ENCODE measurements around the gene KASH5.
A peak's percentile ranks its signal among the peaks of the same experiment; 100 is the strongest.
"Not testable (repeated sequence)": the region's sequence is repeated elsewhere in the genome, so short reads cannot be mapped to it uniquely, and the experiment has no call there.

Gene KASH5

DNA sequence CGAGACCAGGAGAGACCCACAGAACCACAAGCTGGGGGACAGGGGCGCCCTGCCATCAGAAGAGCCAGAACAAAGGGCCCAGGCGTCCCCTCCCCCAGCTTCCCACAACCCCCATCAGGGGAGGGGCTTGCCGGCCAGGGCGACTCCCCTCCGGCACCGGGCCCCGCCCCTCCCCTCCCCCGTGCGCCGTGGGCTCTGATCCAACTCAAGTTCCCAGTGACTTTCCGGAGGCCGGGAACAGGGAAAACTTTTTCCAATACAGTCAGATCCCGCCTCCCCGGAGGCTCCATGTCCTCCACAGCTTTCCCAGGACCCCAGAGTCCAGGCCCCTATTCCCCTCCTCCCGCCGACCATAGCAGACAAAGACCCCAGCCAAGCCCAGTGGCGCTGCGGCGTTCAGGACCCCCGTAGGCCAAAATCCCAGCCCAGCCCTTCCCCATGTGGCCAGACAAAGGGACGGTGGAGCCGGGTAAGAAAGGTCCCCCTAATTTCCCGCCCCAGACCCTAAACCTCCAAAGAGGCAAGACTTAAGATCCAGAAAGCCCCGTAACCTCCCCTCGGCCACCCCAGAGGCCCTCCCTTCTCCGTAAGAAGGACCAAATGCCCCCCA lies 26.5 kb upstream of the KASH5 start:
- no peak for FAIRE-seq
- DNase-seq (ENCODE audit: low spot score), result peak; percentile 89

DNA sequence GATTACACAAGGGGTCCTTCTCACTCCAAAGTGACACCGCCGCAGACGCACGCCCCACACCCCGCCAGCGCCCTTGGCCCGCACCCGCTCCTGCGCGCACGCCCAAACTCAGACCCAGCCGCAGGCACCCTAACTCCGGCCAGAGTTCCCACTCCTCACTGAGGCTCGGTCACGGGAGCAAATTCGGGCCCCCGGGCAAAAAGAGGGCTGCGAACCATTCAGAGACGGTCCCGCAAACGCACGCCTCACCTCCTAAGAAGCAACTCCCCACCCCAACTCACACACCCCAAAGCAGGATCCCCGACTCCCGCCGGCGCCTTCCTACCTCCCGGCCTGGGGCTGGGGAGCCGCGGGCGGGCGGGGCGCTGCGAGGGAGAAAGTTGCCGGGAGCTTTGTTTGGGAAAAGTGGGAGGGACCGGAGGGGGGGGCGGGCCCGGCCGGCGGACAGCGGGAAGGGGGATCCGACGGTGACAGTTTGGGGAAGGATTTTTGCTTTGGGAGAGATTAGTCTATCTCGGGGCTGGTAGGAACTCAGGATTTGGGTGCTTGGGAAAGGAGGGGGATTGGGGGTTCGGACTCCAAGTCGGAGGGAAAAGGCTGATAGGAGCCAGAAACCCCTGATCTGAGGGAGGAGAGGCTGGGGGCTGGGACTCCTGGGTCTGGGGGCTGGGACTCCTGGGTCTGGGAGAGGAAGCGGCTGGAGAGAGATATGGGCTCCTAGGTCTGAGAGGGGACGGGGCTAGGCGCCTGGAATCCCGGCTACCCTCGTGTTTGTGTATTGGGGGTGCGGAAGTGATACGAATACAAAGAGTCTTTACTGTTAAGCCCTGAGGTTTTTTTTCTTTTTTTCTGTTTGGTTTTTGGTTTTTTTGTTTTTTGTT lies 25.8 kb upstream of the KASH5 start, which contains the start of gene TEAD2:
TSS of gene TEAD2 (minus strand) at position 369 of the 881 bp plus-strand sequence. CDS start 2,341 bp downstream, outside the sequence.
- DNase-seq (ENCODE audit: low spot score), result peak; percentile 85

DNA sequence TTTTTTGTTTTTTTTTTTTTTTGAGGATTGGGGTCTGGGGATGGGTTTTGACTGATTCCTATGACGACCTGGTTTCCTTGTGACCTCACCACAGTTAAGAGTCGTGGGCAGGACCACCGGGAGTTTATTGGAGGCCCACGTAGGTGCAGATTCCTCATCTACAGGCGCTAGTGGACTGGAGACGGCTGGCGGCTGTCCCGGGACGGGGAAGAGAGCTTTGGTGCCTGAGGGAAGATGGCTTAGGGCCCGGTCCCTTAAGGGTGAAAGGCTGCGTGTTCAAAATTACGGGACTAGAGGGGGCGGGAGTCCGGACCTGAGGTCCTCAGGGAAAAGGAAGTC lies 25.2 kb upstream of the KASH5 start:
- DNase-seq (ENCODE audit: low spot score) (peak; percentile 37), FAIRE-seq (no peak)

More for the DNA sequence above, 25.8 kb upstream of the KASH5 start, which contains the start of gene TEAD2:
- no peak for FAIRE-seq

- DNase-seq (ENCODE audit: low spot score), result peak; percentile 99
- FAIRE-seq, result peak; percentile 98
Observed at GRCh38 chr19:49363268-49364082, 24.6 kb upstream of the KASH5 start, which contains the start of gene DKKL1. Gene DKKL1 (plus strand): TSS chr19:49363877. CDS start chr19:49363999, 122 bp downstream.

DNA sequence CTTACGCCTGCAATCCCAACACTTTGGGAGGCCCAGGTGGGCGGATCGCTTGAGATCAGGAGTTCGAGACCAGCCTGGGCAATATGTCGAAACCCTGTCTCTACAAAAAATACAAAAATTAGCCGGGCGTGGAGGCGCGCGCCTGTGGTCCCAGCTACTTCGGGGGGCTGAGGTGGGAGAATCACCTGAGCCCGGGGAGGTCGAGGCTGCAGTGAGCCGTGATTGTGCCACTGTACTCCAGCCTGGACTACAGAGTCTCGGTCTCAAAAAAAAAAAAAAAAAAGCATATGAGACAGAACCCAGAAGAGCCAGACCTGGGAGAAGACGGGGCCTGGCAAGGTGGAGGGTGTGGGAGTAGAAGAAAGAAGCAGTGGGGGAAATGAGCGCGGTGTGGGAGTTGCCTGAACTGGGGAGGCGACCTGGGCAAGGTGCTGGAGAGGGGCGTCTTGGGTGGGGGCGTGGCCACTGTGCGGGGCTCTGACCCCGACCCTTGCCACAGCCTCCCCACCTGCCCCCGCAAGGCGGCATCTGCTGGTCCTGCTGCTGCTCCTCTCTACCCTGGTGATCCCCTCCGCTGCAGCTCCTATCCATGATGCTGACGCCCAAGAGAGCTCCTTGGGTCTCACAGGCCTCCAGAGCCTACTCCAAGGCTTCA lies 23.8 kb upstream of the KASH5 start:
- no peak for DNase-seq (ENCODE audit: low spot score)
- no peak for FAIRE-seq

DNA sequence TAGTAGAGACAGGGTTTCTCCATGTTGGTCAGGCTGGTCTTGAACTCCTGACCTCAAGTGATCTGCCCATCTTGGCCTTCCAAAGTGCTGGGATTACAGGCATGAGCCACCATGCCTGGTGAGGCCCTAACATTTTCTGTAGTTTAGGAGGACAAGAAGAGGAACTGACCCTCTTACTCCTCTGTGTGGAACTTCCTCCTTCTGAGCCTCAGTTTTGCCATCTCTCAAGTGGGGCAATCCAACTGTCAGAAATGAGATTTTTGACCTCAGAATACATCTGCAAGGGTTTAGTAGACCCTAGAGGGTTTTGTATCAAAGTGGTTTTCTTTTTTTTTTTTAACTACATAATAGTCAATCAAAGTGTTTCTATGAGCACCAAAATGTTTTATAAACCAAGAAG lies 21.9 kb upstream of the KASH5 start:
- DNase-seq (ENCODE audit: low spot score) (no peak), FAIRE-seq (no peak)

- DNase-seq (ENCODE audit: low spot score) (no peak), FAIRE-seq (no peak)
Observed at GRCh38 chr19:49368711-49369358, 19.2 kb upstream of the KASH5 start.

GRCh38 chr19:49371184-49371583 lies 16.9 kb upstream of the KASH5 start:
- FAIRE-seq, result no peak

GRCh38 chr19:49373174-49373573 lies 14.9 kb upstream of the KASH5 start:
- FAIRE-seq; DNase-seq (ENCODE audit: low spot score): not testable (repeated sequence)

More at GRCh38 chr19:49371184-49371583, 16.9 kb upstream of the KASH5 start:
- no peak for DNase-seq (ENCODE audit: low spot score)

DNA sequence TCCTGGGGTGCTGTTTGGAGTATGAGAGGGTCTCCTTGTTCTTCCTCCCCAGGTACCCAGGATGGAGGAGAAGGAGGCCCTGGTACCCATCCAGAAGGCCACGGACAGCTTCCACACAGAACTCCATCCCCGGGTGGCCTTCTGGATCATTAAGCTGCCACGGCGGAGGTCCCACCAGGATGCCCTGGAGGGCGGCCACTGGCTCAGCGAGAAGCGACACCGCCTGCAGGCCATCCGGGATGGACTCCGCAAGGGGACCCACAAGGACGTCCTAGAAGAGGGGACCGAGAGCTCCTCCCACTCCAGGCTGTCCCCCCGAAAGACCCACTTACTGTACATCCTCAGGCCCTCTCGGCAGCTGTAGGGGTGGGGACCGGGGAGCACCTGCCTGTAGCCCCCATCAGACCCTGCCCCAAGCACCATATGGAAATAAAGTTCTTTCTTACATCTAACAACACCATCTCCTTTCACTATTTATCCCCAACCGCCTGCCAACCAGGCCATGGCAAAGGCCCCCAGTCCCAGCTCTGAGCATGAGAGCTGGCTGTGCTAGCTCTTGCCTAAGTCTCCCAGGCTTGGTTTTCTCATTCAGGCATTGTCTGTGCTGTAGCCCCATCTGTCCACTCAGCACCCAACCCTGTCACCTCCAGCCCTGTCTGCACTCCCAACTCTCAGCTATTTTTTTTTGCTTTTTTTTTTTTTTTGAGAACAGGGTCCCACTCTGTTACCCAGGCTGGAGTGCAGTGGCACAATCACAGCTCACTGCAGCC lies 13.2 kb upstream of the KASH5 start:
- FAIRE-seq (no peak), DNase-seq (ENCODE audit: low spot score) (no peak)

- no peak for DNase-seq (ENCODE audit: low spot score)
- FAIRE-seq, result no peak
Observed at GRCh38 chr19:49378512-49378911, 9.5 kb upstream of the KASH5 start.

DNA sequence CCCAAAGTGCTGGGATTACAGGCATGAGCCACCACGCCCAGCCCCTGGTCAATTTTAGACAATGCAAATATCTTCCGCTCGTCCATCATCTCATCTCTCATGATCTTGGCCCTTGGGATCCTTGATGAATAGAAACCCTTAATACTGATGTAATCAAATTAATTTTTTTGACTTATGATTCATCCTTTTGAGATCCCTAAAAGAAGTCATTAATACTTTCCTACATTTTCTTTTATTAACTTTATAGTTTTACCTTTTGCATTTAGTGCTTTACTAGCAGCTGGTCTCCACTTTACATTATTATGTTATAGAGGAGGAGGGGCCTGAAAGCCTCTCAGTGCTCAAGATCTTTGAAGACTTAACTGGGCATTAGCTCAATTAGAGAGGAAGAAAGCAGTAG lies 7.7 kb upstream of the KASH5 start:
- FAIRE-seq (no peak), DNase-seq (ENCODE audit: low spot score) (no peak)

- DNase-seq (ENCODE audit: low spot score) (no peak), FAIRE-seq (no peak)
Observed at GRCh38 chr19:49382639-49383038, 5.4 kb upstream of the KASH5 start.

DNA sequence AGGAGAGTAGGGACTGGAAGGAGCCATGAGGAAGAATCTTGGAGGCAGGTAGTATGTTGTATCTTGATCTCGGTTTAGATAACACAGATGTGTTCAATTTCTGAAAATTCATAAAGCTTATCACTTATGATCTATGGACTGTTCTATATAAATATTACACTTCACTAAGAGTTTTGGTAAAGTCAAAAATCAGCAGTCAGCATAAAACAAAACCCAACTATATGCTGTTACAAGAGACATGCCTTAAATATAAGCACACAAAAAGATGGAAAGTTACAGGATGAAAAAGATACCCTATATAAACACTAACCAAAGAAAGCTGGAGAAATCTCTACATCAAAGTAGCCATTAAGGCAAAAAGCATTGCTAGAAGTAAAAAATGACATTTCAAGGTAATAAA lies 4.5 kb upstream of the KASH5 start:
- FAIRE-seq, result no peak
- DNase-seq (ENCODE audit: low spot score), result no peak

GRCh38 chr19:49389406-49389805 lies 1.4 kb downstream of the KASH5 start:
- DNase-seq (ENCODE audit: low spot score), result no peak
- FAIRE-seq, result no peak

DNA sequence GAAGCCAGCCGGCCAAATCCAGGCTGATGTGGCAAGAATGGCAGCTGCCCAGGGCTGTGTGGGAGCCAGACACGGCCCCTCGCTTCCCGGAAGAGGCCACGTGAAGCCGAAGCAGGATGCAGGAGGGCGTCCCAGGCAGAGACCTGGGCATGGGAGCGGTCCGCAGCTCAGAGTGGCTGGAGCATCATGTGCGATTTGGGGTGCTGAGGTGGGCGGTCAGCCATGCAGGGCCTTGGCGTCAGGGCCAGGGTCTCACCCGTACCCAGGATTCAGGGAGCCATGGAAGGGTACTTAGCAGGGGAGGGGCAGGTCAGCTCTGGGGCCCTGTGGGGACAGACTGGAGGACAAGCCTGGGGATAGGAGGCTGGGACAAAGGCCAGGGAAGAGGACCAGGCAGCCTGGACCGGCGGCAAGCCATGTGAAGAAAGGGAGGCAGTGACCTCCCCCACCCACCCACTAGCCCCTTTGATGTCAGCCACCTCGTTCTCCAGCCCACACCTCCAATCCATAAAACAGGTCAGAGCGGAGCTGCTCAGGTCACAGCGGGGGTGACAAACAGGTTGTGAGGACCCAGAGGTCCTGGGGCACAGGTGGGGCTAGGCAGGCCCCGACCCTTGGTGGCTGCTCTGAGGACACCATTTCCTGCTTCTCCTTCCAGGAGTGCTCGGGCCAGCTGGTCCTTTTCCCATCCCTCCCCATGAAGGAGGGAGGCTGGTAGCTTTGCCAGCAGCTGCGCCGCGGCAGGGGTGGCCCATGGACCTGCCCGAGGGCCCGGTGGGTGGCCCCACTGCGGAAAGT lies 2.3 kb downstream of the KASH5 start:
- no peak for FAIRE-seq
- DNase-seq (ENCODE audit: low spot score), result no peak

GRCh38 chr19:49390929-49391359 lies 2.9 kb downstream of the KASH5 start:
- no peak for FAIRE-seq
- no peak for DNase-seq (ENCODE audit: low spot score)

DNA sequence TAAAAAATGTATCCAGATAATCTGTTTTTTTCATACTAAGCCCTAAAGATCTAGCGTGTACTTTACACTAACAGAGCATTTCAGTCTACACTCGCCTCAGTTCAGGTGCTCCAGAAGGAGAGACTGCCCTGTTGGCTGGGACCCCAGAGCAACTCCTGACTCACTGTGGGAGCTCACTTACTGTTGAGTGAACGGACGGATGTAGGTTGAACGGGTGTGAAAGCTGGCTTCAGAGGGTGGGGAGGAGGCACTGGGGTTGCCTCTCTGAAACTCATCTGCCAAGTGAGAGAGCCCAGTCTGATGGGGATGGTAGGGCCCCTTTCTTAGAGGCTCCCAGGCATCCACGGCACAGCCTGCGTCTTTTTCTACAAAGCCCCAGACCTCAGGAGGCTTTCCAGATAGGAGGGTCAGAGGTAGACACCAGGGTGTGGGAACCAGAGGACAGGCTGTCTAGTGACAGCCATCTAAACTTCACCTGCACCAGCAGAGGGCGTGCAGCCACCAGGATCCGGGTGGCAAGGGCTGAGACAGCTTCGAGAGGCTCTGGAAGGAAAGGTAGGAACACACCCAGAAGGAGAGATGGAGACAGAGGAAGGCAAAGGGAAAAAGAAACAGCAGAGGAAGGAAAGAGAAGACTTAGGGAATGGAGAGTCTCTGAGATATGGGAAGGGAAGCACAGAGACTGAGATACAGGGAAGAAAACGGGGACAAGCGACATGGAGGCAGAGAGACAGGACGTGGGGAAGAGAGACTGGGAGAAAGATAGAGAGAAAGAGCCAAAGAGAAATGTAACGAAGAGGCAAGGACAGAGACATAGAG lies 3.7 kb downstream of the KASH5 start:
- FAIRE-seq (peak; percentile 83), DNase-seq (ENCODE audit: low spot score) (peak; percentile 86)

Data from urothelium cell line (cell line).